Daoy (cell line): ENCODE measurements around the gene COA1. TPM values are rescaled to one million over a fixed set of nuclear protein-coding genes. Genes with fewer than 3 reads are reported as not detected.

Experiments used
- DNase-seq: peaks from one replicate; pipeline ENCODE4 v3.0.0-alpha.2; 2015; ENCODE audit warnings: low read depth
- total RNA-seq: library from RNA; depleted of rRNA; stranded (reverse); fragments of >200 nt; shearing (Covaris generic); gene quantifications from 2 replicates; pipeline ENCODE4 v1.2.3, GENCODE V29; 2014; rRNA removed

COA1 gene
- total RNA-seq, 1 experiment from 2014 or later, result 162 TPM

DNA sequence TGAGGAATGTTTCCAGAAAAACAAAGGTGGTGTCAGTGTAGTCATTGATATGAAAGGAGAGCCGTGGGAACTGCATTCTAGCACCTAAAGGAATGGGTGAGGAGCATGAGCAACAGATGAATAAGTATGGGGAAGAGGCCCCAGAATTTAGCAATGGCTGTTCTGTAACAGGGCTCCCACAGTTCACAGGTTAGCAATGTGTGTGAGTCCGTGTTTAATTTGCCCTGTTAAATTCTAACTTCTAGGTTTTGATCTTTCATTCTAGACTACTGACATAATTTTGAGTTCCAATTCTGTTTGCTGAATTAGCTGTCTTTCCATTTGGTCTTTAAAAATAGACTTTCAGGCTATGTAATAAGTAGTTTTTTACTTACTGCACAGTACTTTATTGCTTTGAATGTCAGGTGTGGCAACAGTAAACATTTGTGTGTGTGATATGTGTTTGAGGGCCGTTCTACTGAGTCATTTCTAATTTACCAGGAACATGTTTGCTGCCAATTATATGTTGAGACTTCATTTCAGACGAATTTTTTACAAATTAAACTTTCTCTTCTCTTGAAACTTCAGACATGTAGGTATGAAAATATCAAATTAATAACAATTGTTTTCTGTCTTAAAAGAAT lies 137.7 kb downstream of the COA1 start:
- peak; percentile 57 for DNase-seq

DNA sequence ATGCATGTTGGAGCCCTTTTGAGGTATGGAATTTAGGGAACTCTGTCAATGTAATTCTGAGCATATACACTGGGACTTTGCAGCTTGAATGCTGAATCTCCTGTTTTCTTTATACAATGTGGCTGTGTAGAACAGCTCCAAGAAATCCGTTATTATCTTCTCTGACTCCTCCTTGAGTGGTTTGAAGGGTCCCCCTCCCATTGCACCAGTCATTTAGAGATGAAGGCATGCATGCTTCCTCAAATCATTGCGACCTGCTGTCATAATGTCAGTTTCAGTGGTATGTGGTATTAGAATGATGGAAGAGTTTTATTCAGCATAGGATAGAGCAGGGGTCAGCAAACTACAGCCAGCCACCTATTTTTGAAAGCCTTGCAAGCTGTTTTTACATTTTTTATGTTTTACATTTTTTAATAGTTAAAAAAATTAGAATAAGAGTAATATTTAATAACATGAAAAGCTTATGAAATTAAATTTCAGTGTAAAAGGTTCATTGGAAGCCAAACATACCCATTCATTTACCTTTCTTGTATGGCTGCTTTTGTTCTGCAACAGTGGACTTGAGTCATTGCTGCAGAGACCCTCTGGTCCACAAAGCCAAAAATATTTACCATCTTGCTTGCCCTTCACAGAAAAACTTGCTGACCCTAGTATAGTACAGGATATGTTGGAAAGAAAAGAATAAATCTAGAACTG lies 138.3 kb downstream of the COA1 start:
- no peak for DNase-seq

DNA sequence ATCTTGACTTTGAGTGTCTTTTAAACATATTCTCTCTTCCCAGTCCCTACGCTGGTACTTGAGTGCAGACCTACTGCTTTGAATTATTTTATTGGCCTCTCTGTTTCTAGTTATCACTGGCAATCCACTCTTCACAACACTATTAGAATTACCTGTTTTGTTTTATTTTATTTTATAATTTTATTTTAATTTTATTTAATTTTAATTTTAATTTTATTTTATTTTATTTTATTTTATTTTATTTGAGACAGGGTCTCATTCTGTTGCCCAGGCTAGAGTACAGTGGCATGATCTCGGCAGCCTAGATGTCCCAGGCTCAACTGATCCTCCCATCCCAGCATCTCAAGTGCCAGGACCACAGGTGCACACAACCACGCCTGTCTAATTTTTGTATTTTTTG lies 139.6 kb downstream of the COA1 start:
- no peak for DNase-seq

Other genes with a start within 250 kb of the COA1 start
- gene STK17A, start 146.4 kb downstream of the COA1 start, total RNA-seq, result 153 and 156 TPM in 2 replicates
- 53.5 and 63.1 TPM in 2 replicates for gene BLVRA, start 29.2 kb upstream of the COA1 start, total RNA-seq
- 268 and 373 TPM in 2 replicates for gene MRPS24, start 140.0 kb upstream of the COA1 start, total RNA-seq
- gene URGCP, start 177.1 kb upstream of the COA1 start, total RNA-seq, result 46.2 and 55.7 TPM in 2 replicates
- gene UBE2D4, start 196.9 kb upstream of the COA1 start, total RNA-seq, result 39.8 and 46.2 TPM in 2 replicates